Keratinocyte (primary cell): ENCODE measurements around the gene VAV2. TPM values are rescaled to one million over a fixed set of nuclear protein-coding genes. Genes with fewer than 3 reads are reported as not detected.
"Not testable (repeated sequence)": the region's sequence is repeated elsewhere in the genome, so short reads cannot be mapped to it uniquely, and the experiment has no call there.

Experiments
- DNase-seq: peaks from one replicate; pipeline ENCODE4 v3.0.0-alpha.2; 2011; ENCODE audit warnings: low read depth, missing footprints, low spot score
- FAIRE-seq: peaks from 2 replicates; lab custom pipeline; 2011; peaks lifted over from hg19 to GRCh38; lab: Jason Lieb, UNC
- H2AFZ ChIP-seq: 2 replicates; pipeline ENCODE4 v1.6.0; 2012; ENCODE audit warnings: low read length, control low read depth, inconsistent platforms; ENCODE audit not compliant: control insufficient read depth
- H3K27ac ChIP-seq: 2 replicates; pipeline ENCODE4 v1.5.1; 2011; ENCODE audit warnings: low read length; ENCODE audit not compliant: control insufficient read depth, insufficient read depth
- H3K27me3 ChIP-seq: 3 replicates; pipeline ENCODE4 v1.6.0; 2011; ENCODE audit warnings: low read length; ENCODE audit not compliant: control insufficient read depth, insufficient read depth; ENCODE audit errors: extremely low read depth
- H3K36me3 ChIP-seq, 2 experiments: 2 replicates in 1 of 2; 3 replicates in 1 of 2; pipeline ENCODE4 v1.5.1; 2011; ENCODE audit warnings: low read length in 2 of 2, mild to moderate bottlenecking in 1 of 2; ENCODE audit not compliant: control insufficient read depth in 2 of 2, insufficient read depth in 2 of 2; ENCODE audit errors: extremely low read depth in 1 of 2
- H3K4me1 ChIP-seq: 3 replicates; pipeline ENCODE4 v1.5.1; 2011; ENCODE audit warnings: low read length; ENCODE audit not compliant: control insufficient read depth, insufficient read depth; ENCODE audit errors: extremely low read depth
- H3K4me2 ChIP-seq: 3 replicates; pipeline ENCODE4 v1.6.0; 2011; ENCODE audit warnings: low read depth, low read length; ENCODE audit not compliant: control insufficient read depth, insufficient read depth; ENCODE audit errors: extremely low read depth
- H3K4me3 ChIP-seq, 3 experiments: fragments of 200-600 bp in 1 of 3; sonication (generic) in 1 of 3; 2 replicates in 2 of 3; 3 replicates in 1 of 3; pipeline ENCODE4 v1.5.1; 2011 to 2016; ENCODE audit warnings: low read length in 3 of 3, mild to moderate bottlenecking in 3 of 3, control low read depth in 2 of 3, inconsistent platforms in 1 of 3, low read depth in 1 of 3, mixed read lengths in 1 of 3, mixed run types in 1 of 3, moderate library complexity in 1 of 3; ENCODE audit not compliant: control insufficient read depth in 2 of 3, insufficient read depth in 2 of 3; ENCODE audit errors: extremely low read depth in 1 of 3
- H3K79me2 ChIP-seq: 2 replicates; pipeline ENCODE4 v1.6.0; 2012; ENCODE audit warnings: low read length; ENCODE audit not compliant: control insufficient read depth, insufficient read depth
- H3K9ac ChIP-seq: 3 replicates; pipeline ENCODE4 v1.6.0; 2011; ENCODE audit warnings: low read length; ENCODE audit not compliant: control insufficient read depth, insufficient read depth; ENCODE audit errors: extremely low read depth
- H3K9me1 ChIP-seq: 3 replicates; pipeline ENCODE4 v1.6.0; 2011; ENCODE audit warnings: low read length; ENCODE audit not compliant: control insufficient read depth, insufficient read depth; ENCODE audit errors: extremely low read depth
- H3K9me3 ChIP-seq: 2 replicates; pipeline ENCODE4 v1.5.1; 2012; ENCODE audit warnings: low read depth, low read length; ENCODE audit not compliant: control insufficient read depth
- H4K20me1 ChIP-seq: 3 replicates; pipeline ENCODE4 v1.6.0; 2011; ENCODE audit warnings: low read length; ENCODE audit not compliant: control insufficient read depth, insufficient read depth; ENCODE audit errors: extremely low read depth
- EZH2 ChIP-seq: IDR thresholded peaks from one replicate; pipeline ENCODE4 v1.6.1; 2012; ENCODE audit warnings: inconsistent platforms, mild to moderate bottlenecking, low read length, moderate library complexity
- dilution Hi-C: fragments of 300-500 bp; cut with MboI; formaldehyde crosslinking; loops from one replicate; pipeline ENCODE4 v1.7.0; 2020; ENCODE audit warnings: low sequenced_read_pairs; ENCODE audit not compliant: extremely low pct_ligation_motif_present
- polyA plus RNA-seq, 5 experiments: library from polyadenylated mRNA; depleted of rRNA in 3 of 5; stranded (reverse) in 3 of 5; stranded (forward) in 1 of 5; unstranded in 1 of 5; fragments of >200 nt; gene quantifications; 1 replicate in 1 of 5; 2 replicates in 3 of 5; 3 replicates in 1 of 5; pipeline versions ENCODE4 v1.2.1 to v1.2.3, GENCODE V29; 2011 to 2012; ENCODE audit warnings: missing spikeins in 2 of 5, low read depth in 1 of 5, low replicate concordance in 1 of 5
- TF ChIP-seq, protein P1 (sequence below), 3 experiments: IDR thresholded peaks in 1 of 3; conservative IDR thresholded peaks in 1 of 3; optimal IDR thresholded peaks in 1 of 3; 2 replicates in 2 of 3; 3 replicates in 1 of 3; pipeline versions ENCODE3 to v1.5.1; 2011; ENCODE audit warnings: low read length in 3 of 3, mild to moderate bottlenecking in 3 of 3, moderate library complexity in 2 of 3, control low read depth in 1 of 3, inconsistent platforms in 1 of 3; ENCODE audit not compliant: insufficient read depth in 2 of 3; ENCODE audit errors: extremely low read depth in 1 of 3

The VAV2 gene
- polyA plus RNA-seq, 1 donor (not counting 4 experiments of a cell fraction or from before 2014, with no cell fraction given), result 16.4 TPM

DNA sequence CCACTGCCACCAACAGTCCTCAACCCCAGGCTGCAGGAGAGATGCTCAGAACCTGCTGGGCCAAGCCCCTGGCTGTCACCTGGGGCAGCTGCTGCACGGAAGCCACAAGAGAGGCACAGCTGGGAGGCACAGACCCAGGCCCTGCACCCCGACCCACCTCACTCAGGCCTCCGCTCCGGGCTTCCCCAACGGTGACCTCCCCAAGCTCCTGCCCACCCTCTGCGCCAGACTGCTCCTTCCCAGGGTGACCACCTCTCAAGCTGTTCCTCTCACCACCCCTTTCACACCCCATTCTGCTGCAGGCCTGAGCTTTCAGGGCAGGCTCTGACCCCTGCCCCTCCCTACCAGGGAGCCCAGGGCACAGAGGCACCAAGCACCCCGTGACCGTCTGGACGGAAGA, 33.0 kb downstream of the VAV2 start:
- Histone ChIP-seq H3K79me2 (peaks cover 75% of the 10 kb centered on the region), H4K20me1 (peaks cover 34% of the 10 kb centered on the region), H3K9me1 (peaks cover 8% of the 10 kb centered on the region), H3K4me1 (peaks cover 41% of the 10 kb centered on the region), H3K27me3 (no peaks in the 10 kb centered on the region), H3K4me2 (peak overlapping the region; percentile 62), H3K36me3 (peaks cover 2 to 4% of the 10 kb centered on the region in 2 experiments), H3K9me3 (no peaks in the 10 kb centered on the region), H2AFZ (no peak overlapping the region), H3K9ac (no peak overlapping the region), H3K4me3 (no peak overlapping the region), H3K27ac (no peak overlapping the region)
- TF ChIP-seq, protein P1, sequence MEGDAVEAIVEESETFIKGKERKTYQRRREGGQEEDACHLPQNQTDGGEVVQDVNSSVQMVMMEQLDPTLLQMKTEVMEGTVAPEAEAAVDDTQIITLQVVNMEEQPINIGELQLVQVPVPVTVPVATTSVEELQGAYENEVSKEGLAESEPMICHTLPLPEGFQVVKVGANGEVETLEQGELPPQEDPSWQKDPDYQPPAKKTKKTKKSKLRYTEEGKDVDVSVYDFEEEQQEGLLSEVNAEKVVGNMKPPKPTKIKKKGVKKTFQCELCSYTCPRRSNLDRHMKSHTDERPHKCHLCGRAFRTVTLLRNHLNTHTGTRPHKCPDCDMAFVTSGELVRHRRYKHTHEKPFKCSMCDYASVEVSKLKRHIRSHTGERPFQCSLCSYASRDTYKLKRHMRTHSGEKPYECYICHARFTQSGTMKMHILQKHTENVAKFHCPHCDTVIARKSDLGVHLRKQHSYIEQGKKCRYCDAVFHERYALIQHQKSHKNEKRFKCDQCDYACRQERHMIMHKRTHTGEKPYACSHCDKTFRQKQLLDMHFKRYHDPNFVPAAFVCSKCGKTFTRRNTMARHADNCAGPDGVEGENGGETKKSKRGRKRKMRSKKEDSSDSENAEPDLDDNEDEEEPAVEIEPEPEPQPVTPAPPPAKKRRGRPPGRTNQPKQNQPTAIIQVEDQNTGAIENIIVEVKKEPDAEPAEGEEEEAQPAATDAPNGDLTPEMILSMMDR (optimal IDR thresholded peaks at IDR 0.05 in 1 of 3, IDR thresholded peaks at IDR 0.05 in 1 of 3, conservative IDR thresholded peaks at IDR 0.05 in 1 of 3; ENCODE audit: extremely low read depth in 1 of 3, insufficient read depth in 2 of 3, low read length in 3 of 3), result no peak
- no peak for TF ChIP-seq EZH2
- dilution Hi-C loops, result no loop called here
- FAIRE-seq (no peak), DNase-seq (no peak)

DNA sequence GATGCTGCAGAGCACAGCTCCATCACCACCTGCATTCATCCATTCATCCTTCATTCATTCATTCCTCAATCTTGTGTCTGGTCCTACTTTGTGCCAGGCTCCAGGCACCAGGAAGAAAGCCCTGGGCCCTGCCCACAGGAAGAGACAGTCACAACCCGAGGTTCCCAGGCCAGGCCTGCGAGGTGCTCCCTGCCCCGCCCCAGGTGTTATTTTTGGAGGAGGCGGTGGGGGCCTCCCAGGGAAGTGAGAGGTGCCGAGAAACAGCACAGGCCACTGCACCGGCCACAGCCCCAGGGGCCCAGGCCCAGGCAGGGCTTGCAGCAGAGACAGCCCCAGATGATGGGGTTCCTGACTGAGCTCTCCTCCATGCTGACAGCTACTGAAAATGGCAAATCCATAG, 33.4 kb downstream of the VAV2 start:
- H3K79me2 ChIP-seq, result peaks cover 76% of the 10 kb centered on the region
- H3K4me2 ChIP-seq, result peak overlapping the region; percentile 62
- peaks cover 41% of the 10 kb centered on the region for H3K4me1 ChIP-seq
- peaks cover 34% of the 10 kb centered on the region for H4K20me1 ChIP-seq
- no peak for DNase-seq
- dilution Hi-C loops, result no loop called here
- H3K9me3 ChIP-seq, result no peaks in the 10 kb centered on the region
- peaks cover 8% of the 10 kb centered on the region for H3K9me1 ChIP-seq
- TF ChIP-seq, protein P1 (optimal IDR thresholded peaks at IDR 0.05 in 1 of 3, IDR thresholded peaks at IDR 0.05 in 1 of 3, conservative IDR thresholded peaks at IDR 0.05 in 1 of 3; ENCODE audit: extremely low read depth in 1 of 3, insufficient read depth in 2 of 3, low read length in 3 of 3), result no peak
- TF ChIP-seq EZH2, result no peak
- no peak overlapping the region for H2AFZ ChIP-seq
- no peak for FAIRE-seq
- H3K36me3 ChIP-seq, result peaks cover 2 to 4% of the 10 kb centered on the region in 2 experiments
- peak overlapping the region; percentile 47 for H3K27ac ChIP-seq
- H3K9ac ChIP-seq, result no peak overlapping the region
- H3K27me3 ChIP-seq, result no peaks in the 10 kb centered on the region
- H3K4me3 ChIP-seq, result no peak overlapping the region

DNA sequence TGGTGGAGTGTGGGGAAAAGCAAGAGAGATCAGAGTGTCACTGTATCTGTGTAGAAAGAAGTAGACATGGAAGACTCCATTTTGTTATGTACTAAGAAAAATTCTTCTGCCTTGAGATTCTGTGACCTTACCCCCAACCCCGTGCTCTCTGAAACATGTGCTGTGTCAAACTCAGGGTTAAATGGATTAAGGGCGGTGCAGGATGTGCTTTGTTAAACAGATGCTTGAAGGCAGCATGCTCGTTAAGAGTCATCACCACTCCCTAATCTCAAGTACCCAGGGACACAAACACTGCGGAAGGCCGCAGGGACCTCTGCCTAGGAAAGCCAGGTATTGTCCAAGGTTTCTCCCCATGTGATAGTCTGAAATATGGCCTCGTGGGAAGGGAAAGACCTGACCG, 34.4 kb downstream of the VAV2 start:
- H3K79me2 ChIP-seq, result peaks cover 77% of the 10 kb centered on the region

More for the DNA sequence above, 34.4 kb downstream of the VAV2 start:
- FAIRE-seq, H2AFZ ChIP-seq, H3K27me3 ChIP-seq, DNase-seq, H3K4me2 ChIP-seq, dilution Hi-C loops, H3K36me3 ChIP-seq, H3K9me3 ChIP-seq, H3K4me3 ChIP-seq, H3K9me1 ChIP-seq: not testable (repeated sequence)
- Histone ChIP-seq H3K27ac (peak overlapping the region; percentile 36), H3K9ac (peak overlapping the region; percentile 18), H4K20me1 (peaks cover 27% of the 10 kb centered on the region), H3K4me1 (peaks cover 41% of the 10 kb centered on the region)
